GM12872 (cell line): ENCODE data around the gene AKAP9.

Experiments used
- TF ChIP-seq, protein P1 (sequence below): IDR thresholded peaks from 3 replicates; pipeline ENCODE4 v1.5.1; 2011; ENCODE audit warnings: low read depth, mild to moderate bottlenecking, low read length, moderate library complexity; ENCODE audit not compliant: insufficient read depth

The AKAP9 gene

DNA sequence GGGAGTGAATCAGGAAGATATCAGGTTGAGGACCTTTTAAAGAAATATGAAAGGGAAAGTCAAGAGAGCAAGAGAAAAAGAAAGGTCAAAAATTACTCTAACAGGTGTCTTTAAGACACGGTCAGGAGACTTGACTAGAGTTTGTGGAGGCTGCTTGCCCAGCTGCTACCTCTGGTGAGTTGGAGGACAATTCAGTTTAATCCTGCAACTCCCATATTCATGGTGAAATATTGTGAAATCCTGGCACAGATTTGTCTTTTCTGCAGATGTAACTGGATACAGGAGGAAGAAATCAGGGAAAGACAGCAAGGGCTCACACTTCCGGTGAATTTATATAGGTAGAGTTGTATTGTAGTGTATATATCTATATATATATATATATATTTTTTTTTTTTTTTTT, 93.5 kb downstream of the AKAP9 start:
- TF ChIP-seq, protein P1, sequence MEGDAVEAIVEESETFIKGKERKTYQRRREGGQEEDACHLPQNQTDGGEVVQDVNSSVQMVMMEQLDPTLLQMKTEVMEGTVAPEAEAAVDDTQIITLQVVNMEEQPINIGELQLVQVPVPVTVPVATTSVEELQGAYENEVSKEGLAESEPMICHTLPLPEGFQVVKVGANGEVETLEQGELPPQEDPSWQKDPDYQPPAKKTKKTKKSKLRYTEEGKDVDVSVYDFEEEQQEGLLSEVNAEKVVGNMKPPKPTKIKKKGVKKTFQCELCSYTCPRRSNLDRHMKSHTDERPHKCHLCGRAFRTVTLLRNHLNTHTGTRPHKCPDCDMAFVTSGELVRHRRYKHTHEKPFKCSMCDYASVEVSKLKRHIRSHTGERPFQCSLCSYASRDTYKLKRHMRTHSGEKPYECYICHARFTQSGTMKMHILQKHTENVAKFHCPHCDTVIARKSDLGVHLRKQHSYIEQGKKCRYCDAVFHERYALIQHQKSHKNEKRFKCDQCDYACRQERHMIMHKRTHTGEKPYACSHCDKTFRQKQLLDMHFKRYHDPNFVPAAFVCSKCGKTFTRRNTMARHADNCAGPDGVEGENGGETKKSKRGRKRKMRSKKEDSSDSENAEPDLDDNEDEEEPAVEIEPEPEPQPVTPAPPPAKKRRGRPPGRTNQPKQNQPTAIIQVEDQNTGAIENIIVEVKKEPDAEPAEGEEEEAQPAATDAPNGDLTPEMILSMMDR = no peak

DNA sequence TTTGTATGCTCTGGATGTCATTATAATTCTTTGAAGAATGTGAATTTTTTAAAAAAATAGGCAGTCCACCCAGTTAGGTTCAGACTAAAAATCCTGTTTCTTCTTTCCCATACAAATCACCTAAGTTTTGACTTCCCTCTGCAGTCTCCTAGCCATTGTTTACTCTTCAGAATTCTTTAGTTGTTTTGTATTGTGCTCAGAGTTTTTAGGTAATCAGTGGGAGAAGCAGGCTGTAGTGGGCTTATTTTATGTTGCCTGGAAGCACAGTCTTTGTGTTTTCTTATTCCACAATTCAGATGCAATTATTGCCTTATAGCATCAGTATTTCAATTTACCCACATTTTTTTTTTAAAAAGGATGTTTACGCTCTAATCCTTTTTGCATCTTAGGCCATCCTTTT, 94.9 kb downstream of the AKAP9 start:
- TF ChIP-seq, protein P1 = no peak

DNA sequence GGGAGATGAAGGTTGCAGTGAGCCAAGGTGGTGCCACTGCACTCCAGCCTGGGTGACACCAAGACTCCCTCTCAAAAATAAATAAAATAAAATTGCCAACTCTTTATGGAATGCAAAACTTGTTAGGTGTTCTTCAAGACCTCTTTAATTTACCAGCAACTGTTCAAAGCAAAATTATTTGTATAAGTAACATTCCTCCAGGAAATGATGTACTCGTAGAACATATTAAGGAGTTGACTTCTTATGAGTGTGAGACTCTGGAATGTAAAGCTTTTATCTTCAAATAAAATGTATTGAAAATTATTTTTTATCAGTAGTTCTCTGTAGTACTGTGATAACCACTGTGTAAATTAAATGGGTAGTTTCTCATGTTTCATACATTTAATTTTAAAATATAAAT, 99.2 kb downstream of the AKAP9 start:
- TF ChIP-seq, protein P1 = no peak

DNA sequence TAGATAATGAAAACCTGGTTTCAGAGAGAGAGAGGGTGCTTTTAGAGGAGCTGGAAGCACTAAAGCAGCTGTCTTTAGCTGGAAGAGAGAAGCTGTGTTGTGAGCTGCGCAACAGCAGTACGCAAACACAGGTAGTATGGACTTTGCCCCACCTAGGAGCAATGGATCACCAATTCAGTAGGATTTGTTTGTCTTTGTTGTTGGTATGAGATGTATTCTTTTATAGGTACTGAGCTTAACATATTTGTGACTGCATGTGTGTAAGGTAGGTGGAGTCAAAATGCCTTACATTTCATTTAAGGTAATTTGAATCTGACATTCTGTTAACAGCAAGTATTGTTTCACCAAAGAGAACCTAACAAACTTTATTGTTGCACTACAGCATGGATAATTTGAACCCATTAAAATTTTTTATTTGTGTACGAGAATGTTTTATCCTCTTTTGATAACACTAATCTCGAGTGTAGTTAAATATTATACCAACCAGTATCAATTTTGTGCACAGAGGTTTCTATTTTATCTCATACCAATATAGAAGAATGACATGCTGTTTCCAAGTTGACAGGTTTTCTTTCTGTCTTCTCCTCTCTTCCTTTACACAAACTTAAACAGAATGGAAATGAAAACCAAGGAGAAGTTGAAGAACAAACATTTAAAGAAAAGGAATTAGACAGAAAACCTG, 101.5 kb downstream of the AKAP9 start:
- TF ChIP-seq, protein P1 = no peak

DNA sequence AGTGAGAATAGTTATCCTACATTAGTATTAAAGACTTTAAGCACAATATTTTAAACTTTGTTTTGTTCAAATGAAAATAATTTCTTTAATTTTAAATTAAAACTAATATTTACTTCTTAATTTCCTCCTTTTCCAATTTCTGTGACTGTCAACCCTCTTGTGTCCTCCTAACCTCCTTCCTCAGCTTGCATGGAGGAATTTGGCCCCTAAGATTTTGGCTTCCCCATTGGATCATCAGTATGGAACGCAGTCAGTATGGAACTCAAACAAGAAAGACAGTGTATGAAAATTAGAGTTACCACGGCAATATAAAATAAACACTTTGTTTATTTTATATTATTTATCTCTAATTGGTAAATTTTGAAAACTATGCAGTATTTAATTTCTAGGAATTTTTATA, 102.4 kb downstream of the AKAP9 start:
- TF ChIP-seq, protein P1 = no peak

DNA sequence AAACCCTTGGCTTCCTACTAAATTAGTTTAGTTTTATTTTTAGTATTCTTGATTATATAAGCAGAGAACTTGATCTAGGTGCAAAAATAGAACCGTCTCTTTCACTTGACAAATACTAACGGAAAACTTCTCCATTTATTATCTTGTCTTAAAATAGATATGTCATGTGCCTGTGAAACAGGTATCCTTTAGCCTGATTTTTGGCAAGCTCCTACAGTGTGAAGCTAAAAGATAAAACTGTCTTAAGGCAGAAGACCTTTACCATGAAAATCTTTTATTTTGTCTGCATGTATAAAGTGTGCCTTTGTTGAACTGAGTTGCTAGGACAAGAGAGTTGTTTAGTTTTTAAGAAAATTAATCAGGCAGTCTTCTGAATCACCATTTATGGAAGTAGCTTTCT, 103.0 kb downstream of the AKAP9 start:
- TF ChIP-seq, protein P1 = no peak

DNA sequence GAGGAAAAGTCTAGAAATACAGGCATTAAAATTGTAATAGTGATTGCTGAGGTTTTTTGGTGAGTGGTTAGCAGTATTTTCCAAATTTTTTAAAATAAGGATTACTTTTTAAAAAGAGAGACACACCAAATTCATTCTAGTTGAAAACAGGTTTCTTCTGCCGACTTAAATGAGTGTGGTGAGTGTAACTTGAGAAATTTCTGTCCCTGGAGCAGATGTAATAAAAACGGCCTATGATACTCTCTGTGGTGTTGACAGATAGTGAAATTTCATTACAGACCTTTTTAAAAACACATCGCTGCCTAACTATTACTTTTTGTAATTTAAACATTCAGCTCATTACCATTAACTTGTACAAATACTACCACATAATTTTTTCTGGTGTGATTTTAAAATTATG, 103.5 kb downstream of the AKAP9 start:
- TF ChIP-seq, protein P1 = no peak
